ENCODE data around the gene FGF8. TPM values are rescaled to one million over a fixed set of nuclear protein-coding genes. Genes with fewer than 3 reads are reported as not detected.

The FGF8 gene
- total and polyA plus RNA-seq, 2 of the 13 experiments (the other 11 are each of a cell fraction or from before 2014, with no cell fraction given), result not detected

DNA sequence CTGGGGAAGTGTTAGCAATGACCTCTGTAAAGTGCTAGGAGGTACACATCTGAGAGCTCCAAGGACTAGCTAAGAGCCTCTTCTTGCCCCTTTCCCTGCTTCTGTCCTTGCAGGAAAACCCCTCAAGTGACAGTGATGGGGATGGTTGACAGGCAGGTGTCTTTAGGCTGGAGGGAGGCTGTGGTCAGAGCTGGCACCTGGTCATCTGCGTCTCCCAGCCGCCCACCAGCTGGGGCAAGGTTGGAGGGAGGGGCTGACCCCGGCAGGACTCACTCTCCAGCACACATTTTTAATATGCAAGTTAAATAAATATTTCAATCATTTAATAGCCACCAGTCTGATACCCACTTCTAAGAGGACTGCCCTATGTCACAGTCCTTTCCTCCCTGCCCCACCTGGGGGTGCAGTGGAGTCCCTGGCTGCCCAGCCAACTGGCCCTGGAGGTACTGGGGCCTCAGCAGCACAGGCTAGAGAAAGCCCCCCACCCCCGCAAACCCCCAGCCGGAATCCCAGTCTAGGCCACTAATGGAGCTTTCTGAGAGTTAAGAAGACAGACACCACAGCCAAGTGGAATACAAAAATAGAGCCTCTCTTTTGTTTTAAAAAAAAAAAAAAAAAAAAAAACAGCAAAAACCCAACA lies 6.3 kb downstream of the FGF8 start:
- H3K27ac ChIP-seq (ENCODE audit: extremely low read length, insufficient read depth, low read length), result no peak overlapping the region
- H2AFZ ChIP-seq (ENCODE audit: low read length), result no peak overlapping the region
- DNase-seq (ENCODE audit: low spot score) (no peak), FAIRE-seq (no peak), ATAC-seq (peak; percentile 38; the same call in 2 of the 3 replicates)
- TF ChIP-seq, protein P1, sequence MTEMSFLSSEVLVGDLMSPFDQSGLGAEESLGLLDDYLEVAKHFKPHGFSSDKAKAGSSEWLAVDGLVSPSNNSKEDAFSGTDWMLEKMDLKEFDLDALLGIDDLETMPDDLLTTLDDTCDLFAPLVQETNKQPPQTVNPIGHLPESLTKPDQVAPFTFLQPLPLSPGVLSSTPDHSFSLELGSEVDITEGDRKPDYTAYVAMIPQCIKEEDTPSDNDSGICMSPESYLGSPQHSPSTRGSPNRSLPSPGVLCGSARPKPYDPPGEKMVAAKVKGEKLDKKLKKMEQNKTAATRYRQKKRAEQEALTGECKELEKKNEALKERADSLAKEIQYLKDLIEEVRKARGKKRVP (CRISPR knock-in tag; IDR thresholded peaks at IDR 0.05), result no peak
- TF ChIP-seq CTCF (CRISPR knock-in tag; IDR thresholded peaks at IDR 0.05), result 0 out of 2 replicates have a peak, but pooled peaks have one; percentile 8
- H3K4me1 ChIP-seq (ENCODE audit: insufficient read depth, low read length), result no peaks in the 10 kb centered on the region
- H3K79me2 ChIP-seq (ENCODE audit: insufficient read depth, low read length), result no peaks in the 10 kb centered on the region
- no peaks in the 10 kb centered on the region for H3K36me3 ChIP-seq (replicated peaks in 1 of 2; ENCODE audit: control insufficient read depth in 1 of 2, insufficient read depth in 2 of 2, low read length in 2 of 2)
- H3K9me3 ChIP-seq (ENCODE audit: low read length), result no peaks in the 10 kb centered on the region
- WGBS (ENCODE audit: low lambda C conversion rate), result 83% methylated on average over 2 of the region's 5 CpGs
- no peaks in the 10 kb centered on the region for H4K20me1 ChIP-seq (ENCODE audit: insufficient read depth, low read length)
- H3K4me3 ChIP-seq (replicated peaks in 1 of 3; ENCODE audit: insufficient read depth in 1 of 3, low read depth in 2 of 3, low read length in 3 of 3), result no peak overlapping the region
- H3K9ac ChIP-seq (ENCODE audit: insufficient read depth, low read depth, low read length), result no peak overlapping the region
- H3K4me2 ChIP-seq (ENCODE audit: low read depth, low read length), result no peak overlapping the region
- POLR2A ChIA-PET, result no interaction called here
- H3K27me3 ChIP-seq (ENCODE audit: control insufficient read depth in 1 of 2, insufficient read depth in 2 of 2, low read length in 2 of 2), result peaks cover 18 to 86% of the 10 kb centered on the region in 2 experiments
- CTCF ChIA-PET (ENCODE audit: low intra/inter-chr PET ratio, low total read pairs), result no interaction called here
- in situ Hi-C loops (cut with HindIII; ENCODE audit: extremely low pct_ligation_motif_present, low pct_unique_long_range_greater_than_20kb) (no loop called here), intact Hi-C loops (cut with micrococcal nuclease; ENCODE audit: unreplicated experiment) (no loop called here)
- no TSS peak for BruUV-seq (replicated peaks)

GRCh38 chr10:101768791-101769170 lies 7.1 kb downstream of the FGF8 start:
- DNase-seq (ENCODE audit: low spot score) (no peak), FAIRE-seq (no peak), ATAC-seq (no peak)
- no peak overlapping the region for H3K9ac ChIP-seq (ENCODE audit: insufficient read depth, low read depth, low read length)
- H4K20me1 ChIP-seq (ENCODE audit: insufficient read depth, low read length), result no peaks in the 10 kb centered on the region
- 66% methylated on average over 5 of the region's 8 CpGs for WGBS (ENCODE audit: low lambda C conversion rate)
- no peak overlapping the region for H3K4me2 ChIP-seq (ENCODE audit: low read depth, low read length)
- no peaks in the 10 kb centered on the region for H3K9me3 ChIP-seq (ENCODE audit: low read length)
- POLR2A ChIA-PET, result no interaction called here
- H3K79me2 ChIP-seq (ENCODE audit: insufficient read depth, low read length), result no peaks in the 10 kb centered on the region
- intact Hi-C loops (cut with micrococcal nuclease; ENCODE audit: unreplicated experiment), result no loop called here
- peaks cover 15 to 81% of the 10 kb centered on the region in 2 experiments for H3K27me3 ChIP-seq (ENCODE audit: control insufficient read depth in 1 of 2, insufficient read depth in 2 of 2, low read length in 2 of 2)
- in situ Hi-C loops (cut with HindIII; ENCODE audit: extremely low pct_ligation_motif_present, low pct_unique_long_range_greater_than_20kb), result no loop called here
- H3K4me3 ChIP-seq (replicated peaks in 1 of 3; ENCODE audit: insufficient read depth in 1 of 3, low read depth in 2 of 3, low read length in 3 of 3), result no peak overlapping the region
- H3K36me3 ChIP-seq (replicated peaks in 1 of 2; ENCODE audit: control insufficient read depth in 1 of 2, insufficient read depth in 2 of 2, low read length in 2 of 2), result no peaks in the 10 kb centered on the region
- no peaks in the 10 kb centered on the region for H3K4me1 ChIP-seq (ENCODE audit: insufficient read depth, low read length)
- no peak overlapping the region for H3K27ac ChIP-seq (ENCODE audit: extremely low read length, insufficient read depth, low read length)
- BruUV-seq (replicated peaks), result no TSS peak
- no peak overlapping the region for H2AFZ ChIP-seq (ENCODE audit: low read length)
- CTCF ChIA-PET (ENCODE audit: low intra/inter-chr PET ratio, low total read pairs), result no interaction called here
- TF ChIP-seq ZBTB3 (CRISPR knock-in tag; IDR thresholded peaks at IDR 0.05; ENCODE audit: borderline replicate concordance, low read depth) (no peak), E2F1 (CRISPR knock-in tag; IDR thresholded peaks at IDR 0.05) (no peak), NCOA2 (CRISPR knock-in tag; IDR thresholded peaks at IDR 0.05) (no peak), ZNF350 (CRISPR knock-in tag; IDR thresholded peaks at IDR 0.05; ENCODE audit: borderline replicate concordance, low read depth) (no peak), ZNF556 (CRISPR knock-in tag; IDR thresholded peaks at IDR 0.05; ENCODE audit: borderline replicate concordance) (no peak), HMGA1 (CRISPR knock-in tag; conservative IDR thresholded peaks at IDR 0.05) (no peak), PAWR (CRISPR knock-in tag; IDR thresholded peaks at IDR 0.05; ENCODE audit: borderline replicate concordance) (no peak), ATF1 (CRISPR knock-in tag; IDR thresholded peaks at IDR 0.05) (no peak)
- TF ChIP-seq, protein P2, sequence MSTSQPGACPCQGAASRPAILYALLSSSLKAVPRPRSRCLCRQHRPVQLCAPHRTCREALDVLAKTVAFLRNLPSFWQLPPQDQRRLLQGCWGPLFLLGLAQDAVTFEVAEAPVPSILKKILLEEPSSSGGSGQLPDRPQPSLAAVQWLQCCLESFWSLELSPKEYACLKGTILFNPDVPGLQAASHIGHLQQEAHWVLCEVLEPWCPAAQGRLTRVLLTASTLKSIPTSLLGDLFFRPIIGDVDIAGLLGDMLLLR (CRISPR knock-in tag; IDR thresholded peaks at IDR 0.05), result no peak
- TF ChIP-seq, protein P3, sequence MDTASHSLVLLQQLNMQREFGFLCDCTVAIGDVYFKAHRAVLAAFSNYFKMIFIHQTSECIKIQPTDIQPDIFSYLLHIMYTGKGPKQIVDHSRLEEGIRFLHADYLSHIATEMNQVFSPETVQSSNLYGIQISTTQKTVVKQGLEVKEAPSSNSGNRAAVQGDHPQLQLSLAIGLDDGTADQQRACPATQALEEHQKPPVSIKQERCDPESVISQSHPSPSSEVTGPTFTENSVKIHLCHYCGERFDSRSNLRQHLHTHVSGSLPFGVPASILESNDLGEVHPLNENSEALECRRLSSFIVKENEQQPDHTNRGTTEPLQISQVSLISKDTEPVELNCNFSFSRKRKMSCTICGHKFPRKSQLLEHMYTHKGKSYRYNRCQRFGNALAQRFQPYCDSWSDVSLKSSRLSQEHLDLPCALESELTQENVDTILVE (CRISPR knock-in tag; IDR thresholded peaks at IDR 0.05), result no peak
